Activated T-helper 17 cell treated with anti-CD3 and anti-CD28 coated beads, Interleukin-2, amount 50 U/mL, for 72 hours (primary cell): Measurements from ENCODE around the gene PRKN. TPM values are rescaled to one million over a fixed set of nuclear protein-coding genes. Genes with fewer than 3 reads are reported as not detected.

Experiments
- ATAC-seq: fragments of 150-1000 bp; cut with Tn5 transposase; replicated peaks from 2 replicates; pipeline ENCODE4 v1.10.0; 2021; ENCODE audit warnings: mild to moderate bottlenecking, moderate library complexity
- H3K27ac Mint-ChIP-seq: one replicate; pipeline ENCODE4 v1.8.0; 2022; ENCODE audit warnings: mixed read lengths
- H3K27me3 Mint-ChIP-seq: one replicate; pipeline ENCODE4 v1.8.0; 2022; ENCODE audit warnings: mixed read lengths
- H3K36me3 Mint-ChIP-seq: one replicate; pipeline ENCODE4 v1.8.0; 2022; ENCODE audit warnings: low read depth, mild to moderate bottlenecking, mixed read lengths
- H3K4me1 Mint-ChIP-seq: one replicate; pipeline ENCODE4 v1.8.0; 2022; ENCODE audit warnings: mixed read lengths
- H3K4me3 Mint-ChIP-seq: one replicate; pipeline ENCODE4 v1.8.0; 2022; ENCODE audit warnings: mild to moderate bottlenecking, mixed read lengths
- H3K9me3 Mint-ChIP-seq: one replicate; pipeline ENCODE4 v1.8.0; 2022; ENCODE audit warnings: mixed read lengths
- total RNA-seq, 2 donors: library from RNA; stranded (reverse); gene quantifications; one replicate each; pipeline ENCODE4 v1.2.3, GENCODE V29; 2022

Gene PRKN
- total RNA-seq, 2 donors from 2014 or later = 0.84 to 0.87 TPM

DNA sequence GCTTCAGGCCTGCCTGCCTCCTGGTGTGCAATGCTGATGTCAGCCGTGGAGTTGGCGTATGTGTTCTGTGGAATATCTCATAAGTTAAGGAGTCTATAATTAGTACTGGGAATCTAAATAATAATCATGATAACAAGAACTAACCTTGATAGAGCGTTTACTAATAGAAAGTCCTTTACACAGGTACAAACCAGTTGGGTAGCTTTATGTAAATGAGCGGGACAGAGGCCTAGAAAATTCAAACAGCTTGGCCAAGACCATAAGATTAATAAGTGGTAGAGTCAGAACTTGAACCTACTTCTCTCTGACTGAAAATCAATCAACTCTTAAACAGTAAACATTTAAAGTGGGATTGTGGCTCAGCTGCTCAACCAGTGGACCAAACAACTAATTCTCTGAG is 882.8 kb downstream of the PRKN start:
- Mint-ChIP-seq H3K9me3 (no peaks in the 10 kb centered on the region), H3K4me3 (no peak overlapping the region), H3K27me3 (no peaks in the 10 kb centered on the region), H3K36me3 (no peaks in the 10 kb centered on the region), H3K27ac (no peak overlapping the region), H3K4me1 (no peaks in the 10 kb centered on the region)
- ATAC-seq = no peak

DNA sequence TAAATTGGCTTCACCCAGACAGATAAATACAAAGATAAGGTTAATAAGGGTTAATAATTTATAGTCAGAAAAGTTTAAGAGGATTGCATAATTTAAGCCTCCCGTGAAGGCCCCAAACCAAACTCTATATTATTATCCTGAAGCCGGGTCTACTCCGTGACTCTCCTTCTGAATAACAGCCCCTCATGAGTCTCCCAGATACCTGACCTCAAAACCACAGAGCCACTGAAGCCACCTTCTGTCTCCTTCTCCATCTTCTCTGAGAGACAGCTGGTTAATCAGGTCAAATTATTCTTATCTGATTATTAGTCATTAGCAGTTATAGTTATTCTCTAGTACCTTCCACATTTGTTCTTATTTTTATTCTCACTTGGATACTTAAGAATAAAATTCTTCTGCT is 884.5 kb downstream of the PRKN start:
- no peaks in the 10 kb centered on the region for H3K4me1 Mint-ChIP-seq
- no peak for ATAC-seq
- no peaks in the 10 kb centered on the region for H3K36me3 Mint-ChIP-seq
- H3K27ac Mint-ChIP-seq = no peak overlapping the region
- H3K9me3 Mint-ChIP-seq = no peaks in the 10 kb centered on the region
- no peaks in the 10 kb centered on the region for H3K27me3 Mint-ChIP-seq
- no peak overlapping the region for H3K4me3 Mint-ChIP-seq

DNA sequence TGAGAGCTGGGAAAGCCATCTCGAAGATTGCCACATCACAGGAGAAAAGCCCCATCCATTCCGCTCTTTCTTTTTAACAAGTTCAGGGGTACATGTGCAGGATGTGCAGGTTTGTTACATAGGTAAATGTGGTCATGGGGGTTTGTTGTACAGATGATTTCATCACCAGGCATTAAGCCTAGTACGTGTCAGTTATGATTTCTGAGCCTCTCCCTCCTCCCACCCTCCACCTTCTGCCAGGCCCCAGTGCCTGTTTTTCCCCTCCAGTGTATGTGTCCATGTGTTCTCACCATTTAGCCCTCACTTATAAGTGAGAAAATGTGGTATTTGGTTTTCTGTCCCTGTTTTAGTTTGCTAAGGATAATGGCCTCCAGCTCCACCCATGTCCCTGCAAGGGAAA is 887.2 kb downstream of the PRKN start:
- Mint-ChIP-seq H3K9me3 (no peaks in the 10 kb centered on the region), H3K4me3 (no peak overlapping the region), H3K4me1 (no peaks in the 10 kb centered on the region), H3K36me3 (no peaks in the 10 kb centered on the region), H3K27ac (no peak overlapping the region), H3K27me3 (no peaks in the 10 kb centered on the region)
- ATAC-seq = no peak

DNA sequence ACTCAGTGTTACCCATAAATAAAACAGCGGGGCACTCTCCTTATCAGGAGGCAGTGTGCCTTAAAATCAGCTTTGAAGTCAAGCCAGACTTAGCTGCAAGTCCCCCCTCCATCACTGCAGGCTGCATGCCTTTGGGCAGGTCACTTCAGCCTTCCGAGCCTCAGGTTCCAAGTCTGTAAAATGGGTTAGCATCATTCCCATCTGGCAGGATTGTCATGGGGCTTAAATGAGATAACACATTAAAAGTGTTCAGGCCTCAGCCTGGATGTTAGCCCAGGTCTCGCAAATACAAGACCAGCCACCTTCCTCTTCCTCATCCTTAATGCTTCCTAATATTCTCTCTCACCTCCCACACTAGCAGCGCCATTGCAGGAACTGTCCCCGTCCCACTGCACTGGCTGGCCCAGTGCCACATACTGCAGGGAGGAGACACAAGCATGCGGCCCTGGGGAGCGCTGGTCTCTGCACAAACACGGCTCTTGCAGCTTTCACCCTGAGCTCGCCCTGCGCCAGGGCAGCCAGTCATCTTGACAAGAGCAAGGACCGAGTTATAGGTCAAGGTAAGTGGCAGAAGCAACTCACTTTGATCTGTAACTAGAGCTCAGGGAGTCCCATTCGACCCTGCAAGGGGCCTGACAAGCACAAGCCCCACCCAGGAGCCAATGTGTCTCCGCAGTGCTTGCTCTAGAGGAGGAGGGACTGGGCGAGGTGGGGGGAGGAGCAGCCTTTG is 889.1 kb downstream of the PRKN start:
- Mint-ChIP-seq H3K4me3 (no peak overlapping the region), H3K27ac (no peak overlapping the region), H3K27me3 (no peaks in the 10 kb centered on the region), H3K9me3 (no peaks in the 10 kb centered on the region), H3K4me1 (no peaks in the 10 kb centered on the region), H3K36me3 (no peaks in the 10 kb centered on the region)
- no peak for ATAC-seq

DNA sequence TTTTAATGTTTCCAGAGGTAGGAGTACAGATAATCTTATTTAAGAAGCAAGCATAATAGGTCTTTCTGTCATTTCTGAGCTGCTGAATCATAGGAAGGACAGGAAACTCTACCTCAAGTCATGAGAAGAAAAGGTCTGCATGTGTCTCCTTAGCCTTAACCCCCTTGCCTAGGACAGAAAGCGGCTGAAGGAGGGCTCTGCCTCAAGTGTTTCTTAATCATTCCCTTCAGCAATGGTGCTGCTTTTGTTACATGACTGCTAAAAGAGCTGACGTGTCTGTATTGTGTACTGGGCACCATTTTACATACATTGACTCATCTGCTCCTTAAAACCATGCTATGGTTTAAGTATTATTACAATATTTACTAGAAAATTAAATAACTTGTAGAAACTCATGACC is 889.7 kb downstream of the PRKN start:
- Mint-ChIP-seq H3K27me3 (no peaks in the 10 kb centered on the region), H3K27ac (no peak overlapping the region)
- no peak for ATAC-seq

DNA sequence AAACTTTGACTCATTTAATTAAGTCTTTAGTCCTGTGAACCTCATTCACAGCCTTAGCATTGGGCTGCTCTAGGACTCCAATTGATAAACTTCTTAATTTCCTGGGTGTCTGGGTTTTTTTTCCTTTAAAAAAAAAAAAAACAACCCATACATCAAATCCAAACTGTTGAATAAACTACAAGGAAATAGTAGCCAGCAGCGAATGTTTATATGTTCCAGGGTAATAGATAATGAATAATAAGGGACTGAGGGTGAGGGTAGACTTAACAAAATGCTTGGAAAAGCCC is 890.2 kb downstream of the PRKN start:
- H3K4me1 Mint-ChIP-seq = no peaks in the 10 kb centered on the region
- H3K27me3 Mint-ChIP-seq = no peaks in the 10 kb centered on the region
- no peak for ATAC-seq
- no peak overlapping the region for H3K27ac Mint-ChIP-seq
- H3K4me3 Mint-ChIP-seq = no peak overlapping the region
- no peaks in the 10 kb centered on the region for H3K36me3 Mint-ChIP-seq
- no peaks in the 10 kb centered on the region for H3K9me3 Mint-ChIP-seq

More for the DNA sequence above, 889.7 kb downstream of the PRKN start:
- Mint-ChIP-seq H3K36me3 (no peaks in the 10 kb centered on the region), H3K4me1 (no peaks in the 10 kb centered on the region), H3K9me3 (no peaks in the 10 kb centered on the region), H3K4me3 (no peak overlapping the region)

DNA sequence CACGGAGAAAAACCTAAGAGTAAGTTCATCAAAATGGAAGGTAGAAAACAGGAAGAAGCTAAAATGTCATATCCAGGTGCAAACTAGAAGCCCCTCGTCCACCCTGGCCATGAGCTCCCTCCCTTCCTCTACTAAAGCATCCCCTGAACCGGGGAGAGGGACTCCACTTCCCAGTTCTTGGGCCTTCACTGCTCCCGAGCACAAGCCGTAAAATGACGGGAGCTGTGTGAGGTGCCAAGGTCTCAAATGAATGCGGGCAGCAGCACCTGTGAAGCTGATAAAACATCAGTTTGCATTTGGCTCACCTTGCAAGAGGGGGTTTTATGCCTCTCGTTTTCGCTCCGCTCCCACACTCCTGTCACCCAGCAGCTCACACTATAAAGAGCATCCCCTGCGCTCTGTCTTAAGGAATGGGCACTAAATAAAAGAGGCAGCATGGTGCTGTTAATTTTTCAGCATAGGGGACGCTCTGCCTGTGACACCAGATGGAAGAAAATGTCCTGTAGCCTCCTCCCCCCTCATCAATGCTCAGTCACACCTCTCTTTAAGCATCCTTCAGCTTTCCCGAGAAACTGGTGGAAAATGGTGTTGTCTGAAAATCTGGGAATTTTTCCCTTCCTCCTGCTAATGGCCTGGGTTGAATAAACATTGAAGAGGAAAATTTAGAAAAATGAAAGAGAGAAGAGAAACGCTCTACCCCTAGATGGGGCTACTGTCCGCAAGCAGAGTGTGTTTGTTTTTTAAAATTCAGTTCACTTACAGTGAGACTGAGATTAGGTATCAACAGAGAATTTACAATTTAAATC is 890.7 kb downstream of the PRKN start:
- no peak for ATAC-seq
- Mint-ChIP-seq H3K27me3 (no peaks in the 10 kb centered on the region), H3K4me1 (no peaks in the 10 kb centered on the region), H3K36me3 (no peaks in the 10 kb centered on the region), H3K4me3 (no peak overlapping the region), H3K9me3 (no peaks in the 10 kb centered on the region), H3K27ac (no peak overlapping the region)

DNA sequence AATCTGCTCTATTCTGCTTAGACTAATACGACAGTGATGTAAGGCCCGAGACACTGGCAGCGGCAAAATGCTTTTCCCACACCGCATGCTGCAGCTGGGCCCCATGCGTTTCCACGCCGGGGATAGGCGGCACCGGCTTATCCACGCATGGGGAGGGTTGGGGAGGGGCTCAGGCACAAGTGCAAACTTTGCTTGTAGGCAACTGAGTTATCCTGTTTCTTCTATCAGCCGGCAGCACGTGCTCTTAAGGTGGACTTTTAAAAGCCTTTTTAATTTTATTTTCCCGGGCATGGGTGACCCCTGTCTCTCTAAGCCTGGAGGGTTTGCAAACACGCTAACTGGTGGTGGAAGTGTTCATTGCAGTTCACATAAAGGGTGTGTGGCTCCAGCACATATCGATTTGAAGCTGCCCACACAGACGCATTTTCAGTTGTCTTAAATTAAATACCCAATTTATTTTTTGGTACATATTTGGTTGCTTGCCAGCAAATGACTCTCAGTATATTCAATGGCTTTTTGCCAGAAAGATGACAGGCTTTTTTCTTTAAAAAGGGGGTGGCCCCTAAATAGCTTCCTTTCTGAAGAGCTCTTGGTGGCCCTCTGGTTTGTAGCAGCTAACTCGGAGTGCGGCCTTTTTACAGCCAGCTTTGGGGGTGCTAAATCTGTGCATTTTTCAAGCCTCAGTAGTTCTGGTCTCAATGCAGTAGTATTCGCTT is 891.9 kb downstream of the PRKN start:
- ATAC-seq = no peak
- Mint-ChIP-seq H3K27ac (no peak overlapping the region), H3K9me3 (no peaks in the 10 kb centered on the region), H3K4me1 (no peaks in the 10 kb centered on the region), H3K36me3 (no peaks in the 10 kb centered on the region), H3K27me3 (no peaks in the 10 kb centered on the region), H3K4me3 (no peak overlapping the region)

DNA sequence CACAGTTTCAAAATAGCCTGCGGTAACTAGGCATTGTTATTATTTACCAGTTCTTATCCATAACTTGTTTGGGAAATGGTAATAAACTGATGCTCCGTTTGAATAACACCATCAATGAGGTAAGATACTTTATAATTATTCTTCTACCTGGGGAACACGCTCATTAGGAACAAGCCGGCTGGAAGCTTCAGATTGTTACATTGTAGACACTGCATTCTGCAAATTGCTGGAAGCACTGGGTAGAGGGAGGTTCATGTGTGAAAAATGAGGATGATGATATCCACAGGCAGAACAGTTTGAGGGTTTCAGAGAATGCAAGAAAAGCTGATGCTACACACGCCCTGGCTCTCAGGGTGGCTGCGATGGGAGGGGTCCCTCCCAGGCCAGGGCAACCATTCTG is 893.1 kb downstream of the PRKN start:
- no peaks in the 10 kb centered on the region for H3K27me3 Mint-ChIP-seq
- H3K27ac Mint-ChIP-seq = no peak overlapping the region
- no peaks in the 10 kb centered on the region for H3K4me1 Mint-ChIP-seq
- no peak overlapping the region for H3K4me3 Mint-ChIP-seq
- H3K9me3 Mint-ChIP-seq = no peaks in the 10 kb centered on the region
- no peak for ATAC-seq
- no peaks in the 10 kb centered on the region for H3K36me3 Mint-ChIP-seq

DNA sequence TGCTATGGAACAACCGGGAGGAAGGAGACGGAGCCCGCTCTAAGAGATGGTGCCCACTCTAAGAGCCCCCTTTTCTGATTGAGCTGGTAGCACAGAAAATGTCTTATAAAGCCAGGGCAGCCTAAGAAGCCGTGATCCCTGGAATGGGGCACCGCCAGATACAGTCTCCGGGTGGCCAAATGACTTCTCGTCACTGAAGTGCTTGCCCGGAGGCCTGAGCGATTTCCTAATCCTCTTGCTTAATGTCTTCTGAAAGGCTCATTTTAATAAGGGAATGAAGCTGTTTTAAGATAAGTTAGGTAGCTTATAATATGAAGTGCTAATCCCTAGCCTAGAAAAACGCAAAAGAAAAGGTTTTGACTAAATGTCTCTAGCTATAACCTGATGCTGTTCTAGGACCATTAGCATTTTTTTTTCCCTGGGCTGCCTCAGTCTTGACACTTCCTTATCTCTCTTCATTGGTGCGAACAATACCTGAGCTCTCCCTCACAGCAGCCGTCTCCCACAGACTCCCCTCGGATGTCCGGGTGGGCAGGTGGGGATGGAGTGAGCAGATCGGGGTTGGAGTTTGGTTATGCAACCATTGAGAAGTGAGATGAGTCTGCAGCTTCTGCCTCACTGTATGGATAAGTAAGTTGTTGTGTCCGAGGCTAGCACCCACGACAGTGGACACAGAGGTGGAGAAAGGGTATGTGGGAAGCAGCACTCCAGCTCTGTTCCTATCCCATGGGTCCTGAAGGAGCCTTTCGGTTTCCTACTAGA is 894.3 kb downstream of the PRKN start:
- no peak overlapping the region for H3K27ac Mint-ChIP-seq
- H3K27me3 Mint-ChIP-seq = no peaks in the 10 kb centered on the region
- no peak for ATAC-seq
- no peak overlapping the region for H3K4me3 Mint-ChIP-seq
- H3K36me3 Mint-ChIP-seq = no peaks in the 10 kb centered on the region
- H3K9me3 Mint-ChIP-seq = no peaks in the 10 kb centered on the region
- H3K4me1 Mint-ChIP-seq = no peaks in the 10 kb centered on the region

DNA sequence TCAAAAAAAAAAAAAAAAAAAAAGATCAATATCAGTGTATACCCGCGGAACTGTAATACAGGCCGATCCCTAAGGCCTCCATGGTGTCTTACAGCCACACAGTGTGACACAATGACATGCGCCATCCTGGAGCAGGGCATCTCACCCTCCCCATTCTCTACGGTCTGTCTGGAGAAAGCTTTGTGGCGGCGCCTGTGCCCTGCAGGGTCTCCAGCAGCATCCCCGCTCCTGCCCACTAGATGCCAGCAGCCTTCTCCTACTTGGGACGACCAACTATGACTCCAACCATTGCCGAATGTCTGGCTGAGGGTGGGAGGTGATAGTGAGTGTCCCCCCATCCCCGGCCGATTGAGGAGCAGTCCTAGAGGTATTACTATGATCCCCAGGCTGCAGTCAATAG is 894.9 kb downstream of the PRKN start:
- no peak overlapping the region for H3K4me3 Mint-ChIP-seq
- no peaks in the 10 kb centered on the region for H3K4me1 Mint-ChIP-seq
- no peaks in the 10 kb centered on the region for H3K27me3 Mint-ChIP-seq
- no peak for ATAC-seq
- H3K27ac Mint-ChIP-seq = no peak overlapping the region
- H3K36me3 Mint-ChIP-seq = no peaks in the 10 kb centered on the region
- H3K9me3 Mint-ChIP-seq = no peaks in the 10 kb centered on the region

DNA sequence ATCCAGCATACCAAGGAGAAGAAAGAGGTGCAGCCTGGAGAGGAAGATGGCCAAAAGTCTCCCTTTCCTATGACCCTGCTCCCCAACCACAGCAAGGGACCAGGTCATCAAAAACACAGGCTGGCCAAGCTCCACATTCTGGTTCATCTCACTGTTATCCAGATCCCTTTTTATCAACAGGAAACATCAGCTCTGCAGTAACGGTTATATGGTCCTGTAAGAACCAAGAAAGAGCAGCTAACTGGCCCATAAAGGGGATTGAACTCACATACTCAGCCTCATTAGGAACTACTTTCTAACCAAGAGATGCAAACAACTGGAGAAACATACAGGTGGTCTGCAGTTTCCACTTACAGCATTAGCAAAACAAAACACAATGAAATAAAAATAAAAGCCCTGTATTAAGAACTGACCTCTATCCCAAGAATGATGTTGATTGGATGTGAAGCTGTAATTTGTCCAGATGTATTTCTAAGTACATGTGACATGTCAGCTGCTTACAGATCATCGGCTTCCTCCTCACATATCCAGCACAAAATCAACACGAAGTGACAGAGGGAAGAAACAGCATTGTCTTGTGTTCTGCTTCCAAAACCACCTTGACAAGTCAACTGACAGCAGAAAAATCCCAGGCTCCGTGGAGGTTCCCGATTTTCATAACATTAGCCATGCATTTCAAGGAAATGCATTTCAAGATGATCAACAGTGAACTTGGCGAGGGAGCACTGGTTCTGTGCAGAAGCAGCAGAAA is 896.5 kb downstream of the PRKN start:
- ATAC-seq = no peak
- H3K36me3 Mint-ChIP-seq = no peaks in the 10 kb centered on the region
- H3K27ac Mint-ChIP-seq = no peak overlapping the region
- no peaks in the 10 kb centered on the region for H3K9me3 Mint-ChIP-seq
- H3K4me3 Mint-ChIP-seq = no peak overlapping the region
- H3K27me3 Mint-ChIP-seq = no peaks in the 10 kb centered on the region
- H3K4me1 Mint-ChIP-seq = no peaks in the 10 kb centered on the region

DNA sequence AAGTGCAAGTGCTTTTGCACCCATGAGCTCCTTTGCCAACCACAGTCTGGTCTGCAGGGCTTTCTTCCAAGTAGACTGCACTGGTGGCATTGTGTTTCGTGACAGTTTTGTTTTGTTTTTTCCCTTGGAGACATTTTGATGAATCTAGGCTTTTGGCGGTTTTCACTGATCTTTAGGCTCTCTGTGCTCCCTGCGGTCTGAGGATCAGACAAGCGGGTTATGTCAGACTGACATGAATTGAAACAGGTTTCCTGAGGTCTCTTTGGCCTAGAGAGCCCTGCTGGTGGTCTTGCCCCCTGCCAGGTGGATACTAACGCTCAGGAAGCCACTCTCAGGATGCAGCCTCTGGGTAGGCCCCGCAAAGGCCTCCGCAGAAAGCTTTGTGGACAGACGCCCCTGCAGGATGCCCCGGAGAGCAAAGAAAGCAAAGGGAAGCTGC is 898.3 kb downstream of the PRKN start:
- Mint-ChIP-seq H3K4me1 (no peaks in the 10 kb centered on the region), H3K27ac (no peak overlapping the region), H3K27me3 (no peaks in the 10 kb centered on the region), H3K4me3 (no peak overlapping the region), H3K36me3 (no peaks in the 10 kb centered on the region), H3K9me3 (no peaks in the 10 kb centered on the region)
- ATAC-seq = no peak

DNA sequence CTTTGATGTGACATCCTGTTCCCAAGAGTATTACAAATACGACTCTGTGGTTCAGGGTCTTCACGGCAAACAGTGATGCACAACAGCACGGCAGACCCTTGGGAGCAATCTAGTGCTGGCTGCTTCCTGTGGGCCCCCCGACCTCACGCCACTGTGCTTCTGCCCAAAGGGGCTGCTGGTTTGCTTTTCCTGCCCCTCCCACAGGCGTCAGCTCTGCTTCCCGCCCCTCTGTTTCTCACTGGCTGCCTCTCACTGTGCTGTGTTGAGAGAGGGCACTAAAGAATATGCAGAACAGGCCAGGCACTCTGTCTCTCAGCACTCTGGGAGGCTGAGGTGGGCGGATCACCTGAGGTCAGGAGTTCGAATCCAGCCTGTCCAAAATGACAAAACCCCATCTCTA is 899.2 kb downstream of the PRKN start:
- Mint-ChIP-seq H3K4me1 (no peaks in the 10 kb centered on the region), H3K27me3 (no peaks in the 10 kb centered on the region), H3K36me3 (no peaks in the 10 kb centered on the region), H3K27ac (no peak overlapping the region), H3K4me3 (no peak overlapping the region), H3K9me3 (no peaks in the 10 kb centered on the region)
- no peak for ATAC-seq
